PFSK-1 (cell line): ENCODE data around the gene EFCC1.

ENCODE experiments used
- FOXP2 ChIP-seq: optimal IDR thresholded peaks from 2 replicates; pipeline ENCODE3; 2011; ENCODE audit warnings: borderline replicate concordance, control low read depth, inconsistent platforms; ENCODE audit not compliant: insufficient read depth; ENCODE audit errors: extremely low read length, extremely low read depth
- POLR2AphosphoS5 ChIP-seq: IDR thresholded peaks from 2 replicates; pipeline ENCODE4 v1.6.1; 2012; ENCODE audit warnings: low read depth, mild to moderate bottlenecking, control low read depth, low read length, moderate library complexity
- REST ChIP-seq, 2 experiments: IDR thresholded peaks; 2 replicates each; pipeline versions ENCODE4 v1.6.1 to v1.8.0; 2011 to 2012; ENCODE audit warnings: low read depth in 2 of 2, low read length in 2 of 2, control low read depth in 1 of 2, inconsistent platforms in 1 of 2, mild to moderate bottlenecking in 1 of 2, moderate library complexity in 1 of 2; ENCODE audit not compliant: insufficient read depth in 1 of 2
- SIN3A ChIP-seq: IDR thresholded peaks from 2 replicates; pipeline ENCODE4 v1.6.1; 2012; ENCODE audit warnings: mild to moderate bottlenecking, low read length, moderate library complexity, borderline replicate concordance; ENCODE audit not compliant: insufficient read depth
- TAF1 ChIP-seq: IDR thresholded peaks from 2 replicates; pipeline ENCODE4 v1.6.1; 2012; ENCODE audit warnings: low read length, control low read depth, borderline replicate concordance; ENCODE audit not compliant: insufficient read depth

The EFCC1 gene

DNA sequence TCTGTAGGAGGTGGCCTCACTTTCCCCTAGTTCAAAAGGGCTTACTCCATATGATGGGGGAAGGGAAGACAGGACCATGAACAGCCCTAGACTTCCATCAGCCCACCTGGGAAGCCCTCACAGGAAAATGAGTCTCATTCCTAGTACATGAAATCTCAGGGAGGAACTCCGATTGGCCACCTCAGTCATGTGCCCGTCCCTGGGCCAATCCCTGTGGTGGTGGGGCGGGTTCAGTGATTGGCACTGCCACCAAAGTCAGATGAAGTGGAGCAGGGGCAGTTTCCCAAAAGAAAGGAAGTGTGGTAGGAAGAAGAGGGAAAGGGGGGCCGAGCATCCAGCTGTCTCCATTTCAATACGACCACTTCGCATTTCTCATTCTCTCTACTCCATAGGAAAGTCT, 33.5 kb downstream of the EFCC1 start:
- TF ChIP-seq FOXP2 = no peak
- TF ChIP-seq TAF1 = no peak
- TF ChIP-seq SIN3A = no peak
- TF ChIP-seq REST (IDR thresholded peaks at IDR 0.05; ENCODE audit: insufficient read depth in 1 of 2, low read depth in 2 of 2, low read length in 2 of 2) = no peak
- no peak for TF ChIP-seq POLR2AphosphoS5

GRCh38 chr3:129035360-129036221, 34.5 kb downstream of the EFCC1 start:
- TF ChIP-seq SIN3A (no peak), POLR2AphosphoS5 (no peak), FOXP2 (no peak), TAF1 (no peak), REST (IDR thresholded peaks at IDR 0.05; ENCODE audit: insufficient read depth in 1 of 2, low read depth in 2 of 2, low read length in 2 of 2) (no peak)

DNA sequence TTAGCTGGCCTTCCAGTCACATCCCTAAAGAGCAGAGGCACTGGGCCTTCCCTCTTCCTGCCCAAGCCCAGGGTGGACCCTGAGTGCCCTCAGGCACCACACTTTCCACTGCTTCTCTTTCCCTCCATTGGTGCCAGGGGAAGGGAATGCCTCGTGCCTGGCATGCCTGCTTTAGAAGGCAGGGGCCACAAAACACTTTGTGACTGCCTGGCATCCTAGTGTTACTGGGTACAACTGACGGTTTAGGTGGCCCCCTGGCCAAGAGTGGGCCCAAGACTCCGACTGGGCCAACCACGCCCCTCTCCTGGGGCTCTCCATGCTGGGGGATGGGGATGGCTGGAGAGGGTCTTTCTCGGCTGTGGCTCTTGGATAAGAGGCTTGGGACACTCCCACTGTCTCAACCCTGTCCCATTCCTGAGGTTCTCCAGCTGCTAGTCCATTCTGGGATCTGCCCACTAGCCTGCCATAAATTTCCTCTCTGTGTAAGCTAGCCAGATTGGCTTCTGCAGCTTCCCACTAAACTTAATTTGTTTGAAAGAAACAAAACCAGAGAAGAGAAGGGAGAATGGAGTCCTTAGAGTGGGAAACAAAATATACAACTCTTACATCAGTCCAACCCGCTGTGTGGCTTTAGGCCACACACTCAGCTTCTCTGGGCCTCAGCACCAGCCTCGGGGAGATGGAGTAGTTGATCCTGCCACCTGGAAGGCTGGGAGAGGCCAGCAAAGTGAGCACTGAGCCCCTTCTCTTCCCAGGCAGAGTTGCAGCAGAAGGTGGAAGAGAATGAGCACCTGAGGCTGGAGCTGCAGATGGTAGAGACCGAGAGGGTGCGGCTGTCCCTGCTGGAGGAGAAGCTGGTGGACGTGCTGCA, 35.4 kb downstream of the EFCC1 start:
- TF ChIP-seq TAF1 (no peak), REST (IDR thresholded peaks at IDR 0.05; ENCODE audit: insufficient read depth in 1 of 2, low read depth in 2 of 2, low read length in 2 of 2) (no peak), FOXP2 (no peak), POLR2AphosphoS5 (no peak), SIN3A (no peak)

DNA sequence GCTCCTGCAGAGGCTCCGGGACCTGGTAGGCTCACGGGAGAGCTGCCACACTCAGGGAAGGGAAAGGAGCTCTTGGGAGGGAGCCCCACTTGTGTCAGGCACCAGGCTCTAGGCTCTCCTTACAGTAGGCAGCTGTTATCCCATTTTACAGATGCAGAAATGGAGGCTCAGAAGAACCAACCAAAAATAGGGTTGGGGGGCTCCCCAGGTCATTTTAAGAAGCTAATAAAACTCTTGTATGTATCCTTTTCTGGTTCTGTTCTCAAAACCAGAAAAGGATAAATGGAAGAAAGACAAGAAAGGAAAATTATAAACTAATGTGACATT, 36.0 kb downstream of the EFCC1 start:
- TF ChIP-seq FOXP2 (no peak), SIN3A (no peak), TAF1 (no peak), REST (IDR thresholded peaks at IDR 0.05; ENCODE audit: insufficient read depth in 1 of 2, low read depth in 2 of 2, low read length in 2 of 2) (no peak), POLR2AphosphoS5 (no peak)
